Fibroblast of skin of abdomen (primary cell): Measurements from ENCODE around the gene IL1F10.

Experiments used
- DNase-seq: peaks from one replicate; pipeline ENCODE4 v3.0.0-alpha.2; 2013

IL1F10 gene

DNA sequence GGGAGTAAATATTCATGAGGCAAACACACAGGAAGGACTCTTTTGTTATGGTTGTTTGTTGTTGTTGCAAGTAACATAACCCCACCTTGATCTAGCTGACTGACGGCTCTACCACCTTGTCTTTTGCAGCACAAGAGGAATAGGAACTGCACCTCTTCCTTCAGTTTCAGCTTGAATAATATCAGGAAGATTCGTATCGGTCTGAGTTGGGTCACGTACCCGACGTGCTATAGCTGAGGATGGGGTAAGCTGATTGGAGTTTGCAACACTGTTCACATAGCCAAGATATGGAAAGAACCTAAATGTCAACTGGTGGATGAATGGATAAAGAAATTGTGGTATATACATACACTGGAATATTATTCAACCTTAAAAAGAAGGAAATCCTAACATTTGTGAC, 45.1 kb downstream of the IL1F10 start:
- DNase-seq: no peak

GRCh38 chr2:113113807-113114206, 46.0 kb downstream of the IL1F10 start:
- DNase-seq: no peak

DNA sequence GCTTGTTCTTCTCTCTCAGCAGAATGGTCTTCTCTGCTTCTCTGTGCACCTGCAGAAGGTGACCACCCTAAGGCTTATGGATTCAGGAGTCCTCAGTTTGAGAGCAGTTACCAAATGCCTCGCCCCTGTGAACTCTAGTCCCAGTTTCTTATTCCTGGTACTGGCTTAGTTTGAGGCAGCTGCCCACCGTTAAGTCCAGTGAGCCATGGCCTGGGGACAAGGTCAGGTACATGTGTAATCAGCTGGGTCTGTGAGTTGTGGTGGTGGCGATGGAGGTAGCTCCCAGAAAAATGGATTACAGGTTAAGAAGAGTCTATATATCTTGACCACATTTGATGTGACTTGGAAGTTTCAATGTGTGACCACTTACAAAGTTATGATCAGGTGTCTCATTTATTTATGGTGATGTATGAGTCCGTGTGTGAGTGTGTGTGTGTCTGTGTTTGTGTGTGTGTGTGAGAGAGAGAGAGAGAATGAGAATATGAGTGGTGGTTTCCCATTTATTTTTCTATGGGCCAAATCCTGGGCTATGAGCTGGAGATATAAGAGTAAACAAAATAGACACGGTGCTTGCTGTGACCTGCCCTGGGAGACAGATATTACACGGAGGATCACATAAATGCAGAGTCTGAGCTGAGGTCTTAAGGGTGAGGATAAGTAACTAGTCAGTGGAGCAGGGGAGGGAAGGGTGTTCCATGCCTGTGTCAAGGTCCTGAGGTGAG, 46.6 kb downstream of the IL1F10 start:
- DNase-seq: no peak

GRCh38 chr2:113114996-113115395, 47.2 kb downstream of the IL1F10 start:
- DNase-seq: no peak

DNA sequence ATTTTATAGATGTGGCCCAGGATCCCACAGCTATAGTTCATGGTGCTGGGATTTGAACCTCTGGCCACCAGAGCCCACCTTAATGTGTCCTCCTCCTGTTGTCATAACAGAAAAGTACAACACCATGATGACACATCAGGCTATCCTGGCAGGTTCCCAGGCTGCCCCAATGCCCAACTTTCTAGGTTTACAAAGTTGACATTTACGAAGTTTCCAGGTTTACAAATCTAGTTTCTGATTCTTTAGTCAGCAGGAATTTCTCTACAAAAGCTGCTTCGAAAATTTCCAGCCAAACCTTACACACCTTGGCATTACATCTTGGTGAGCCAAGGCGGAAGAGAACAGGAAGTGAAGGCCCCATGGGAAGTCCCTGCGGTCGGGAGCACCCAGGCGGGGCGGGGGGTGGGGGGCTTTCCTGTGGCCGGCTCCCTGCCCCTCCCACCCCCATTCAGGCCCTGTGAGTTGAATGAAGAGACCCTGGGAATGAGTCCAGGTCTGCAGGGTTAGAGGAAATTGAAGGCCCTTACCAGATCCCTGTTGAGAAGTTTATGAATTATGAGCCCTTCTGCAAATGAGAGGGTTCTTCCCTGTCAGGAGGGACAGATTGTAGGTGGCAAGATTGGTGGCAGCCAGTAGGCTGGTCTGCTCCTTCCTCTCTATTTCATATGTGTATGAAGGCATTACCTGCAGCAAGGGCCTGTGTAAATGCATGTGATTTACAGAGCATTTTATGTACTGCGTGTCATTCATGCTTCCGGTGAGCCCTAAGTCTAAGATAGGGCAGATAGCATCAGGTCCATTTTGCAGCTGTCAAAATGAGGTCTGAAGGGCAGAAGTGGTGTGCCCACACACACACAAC, 48.6 kb downstream of the IL1F10 start:
- no peak for DNase-seq

- peak; percentile 89 for DNase-seq
These were observed 49.9 kb downstream of the IL1F10 start for GRCh38 chr2:113117541-113118262.

DNA sequence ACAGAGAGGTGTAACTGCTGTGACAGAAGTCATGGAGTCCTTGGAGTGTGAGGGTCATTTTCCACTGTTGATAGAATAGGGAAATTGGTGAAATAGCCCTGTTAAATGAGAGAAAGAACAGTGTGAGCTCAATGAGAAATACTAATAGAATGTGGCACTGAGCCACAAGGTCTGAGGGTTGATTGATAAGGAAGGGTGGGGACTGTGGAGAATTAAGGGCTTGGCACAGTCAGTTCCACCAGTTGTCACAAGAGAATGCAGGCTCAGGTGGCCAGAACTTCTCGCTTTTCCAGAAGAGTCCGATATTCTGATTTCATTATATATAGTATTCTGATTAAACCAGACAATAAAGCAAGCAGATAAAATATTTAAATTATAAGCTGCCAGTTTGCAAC, 50.5 kb downstream of the IL1F10 start:
- no peak for DNase-seq

- DNase-seq: no peak
These were observed 51.3 kb downstream of the IL1F10 start for GRCh38 chr2:113119111-113119510.

GRCh38 chr2:113120861-113121260, 53.1 kb downstream of the IL1F10 start:
- no peak for DNase-seq

DNA sequence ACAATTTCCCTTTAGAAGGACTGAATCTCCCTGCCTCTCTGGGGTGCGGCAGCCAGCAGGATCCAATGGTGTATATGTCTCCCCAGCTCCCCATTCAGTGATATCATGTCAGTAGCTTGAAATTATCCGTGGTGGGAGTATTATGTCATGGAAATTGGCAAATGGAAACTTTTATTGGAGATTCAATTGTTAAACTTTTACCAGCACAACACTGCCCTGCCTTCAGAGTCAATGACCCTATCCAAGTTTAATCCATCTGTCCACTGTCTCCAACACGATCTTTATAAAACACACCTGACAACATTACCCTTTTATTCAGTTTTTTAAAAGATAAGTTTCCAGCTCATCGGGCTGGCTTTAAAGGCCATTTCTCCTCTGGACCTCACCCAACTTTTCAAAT, 54.6 kb downstream of the IL1F10 start:
- DNase-seq: no peak

DNA sequence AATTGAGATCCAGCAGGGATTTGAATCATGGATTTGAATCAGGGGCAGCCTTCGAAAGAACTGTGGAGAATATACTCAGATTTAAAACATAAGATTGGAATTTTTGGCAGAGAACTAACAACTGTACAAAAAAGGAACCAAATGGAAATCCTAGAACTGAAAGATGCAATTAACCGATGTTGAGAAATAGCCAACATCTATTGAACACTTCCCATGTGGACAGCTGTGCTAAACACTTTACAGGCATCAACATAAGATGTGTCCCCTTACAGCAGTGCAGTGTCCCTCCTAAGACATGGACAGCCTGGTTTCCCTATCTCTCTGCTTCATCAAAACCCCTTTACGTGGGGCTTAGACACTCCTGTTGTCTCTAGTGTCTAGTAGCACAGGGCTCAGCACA, 56.0 kb downstream of the IL1F10 start:
- DNase-seq: no peak

DNA sequence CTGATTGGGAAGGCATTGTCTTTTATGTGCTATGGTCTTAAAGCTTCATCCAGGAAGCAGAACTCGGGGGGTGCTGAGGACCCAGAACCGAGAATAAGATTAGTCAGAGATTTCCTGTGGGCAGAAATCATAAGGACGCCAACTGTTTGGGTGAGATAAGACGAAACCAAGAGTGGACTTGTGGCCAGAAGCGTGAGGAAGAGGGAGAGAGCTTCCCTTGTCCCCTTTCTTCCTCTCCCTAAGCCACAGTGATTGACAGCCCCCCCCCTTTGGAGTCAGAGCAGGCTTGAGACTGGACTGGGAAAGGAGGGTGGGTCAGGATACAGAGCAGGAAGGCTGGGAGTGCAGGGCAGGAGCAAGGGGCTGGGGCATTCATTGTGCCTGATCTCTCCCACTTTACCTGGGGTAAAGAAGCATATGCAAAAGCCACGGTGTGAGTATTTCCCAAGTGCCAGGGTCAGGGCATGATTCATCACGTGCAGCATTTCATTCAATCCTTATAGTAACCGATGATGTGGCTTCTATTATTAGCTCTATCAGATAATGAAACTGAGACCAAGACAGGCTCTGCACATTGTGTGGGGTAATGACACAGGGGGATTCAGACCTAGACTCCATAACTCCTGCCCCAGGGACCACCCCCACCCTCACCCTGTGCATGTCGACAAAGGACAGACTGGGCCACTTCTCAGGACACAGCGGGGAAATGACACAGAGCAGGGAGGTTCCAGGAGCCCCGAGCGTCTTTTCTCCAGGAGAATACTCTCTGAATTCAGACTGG, 56.6 kb downstream of the IL1F10 start:
- DNase-seq: peak; percentile 42
